ENCODE data around the gene APEH. TPM values are rescaled to one million over a fixed set of nuclear protein-coding genes. Genes with fewer than 3 reads are reported as not detected.

The APEH gene
- total RNA-seq, 1 donor from 2014 or later = 53.3 TPM

- Histone ChIP-seq H3K4me1 (no peaks in the 10 kb centered on the region), H3K4me3 (no peak overlapping the region), H3K27me3 (no peaks in the 10 kb centered on the region), H3K36me3 (peaks cover 0 to 7% of the 10 kb centered on the region in 2 donors), H3K9me3 (no peaks in the 10 kb centered on the region), H3K27ac (no peak overlapping the region)
- intact Hi-C loops (cut with DNase I) = no loop called here
- TF ChIP-seq POLR2A (IDR thresholded peaks at IDR 0.05) (no peak), CTCF (IDR thresholded peaks at IDR 0.05) (no peak), POLR2AphosphoS5 (IDR thresholded peaks at IDR 0.05; ENCODE audit: insufficient read depth in 1 of 2, low read depth in 1 of 2) (no peak)
- no peak for DNase-seq (ENCODE audit: extremely low spot score in 2 of 2)
Observed at GRCh38 chr3:49712631-49713317, 38.6 kb downstream of the APEH start.

- intact Hi-C loops (cut with DNase I) = no loop called here
- H3K27ac ChIP-seq = no peak overlapping the region
- H3K36me3 ChIP-seq = peaks cover 0 to 7% of the 10 kb centered on the region in 2 donors
- no peaks in the 10 kb centered on the region for H3K9me3 ChIP-seq
- H3K27me3 ChIP-seq = no peaks in the 10 kb centered on the region
- TF ChIP-seq POLR2AphosphoS5 (IDR thresholded peaks at IDR 0.05; ENCODE audit: insufficient read depth in 1 of 2, low read depth in 1 of 2) (peak in 1 of 2 donors; percentile 14), POLR2A (IDR thresholded peaks at IDR 0.05) (no peak)
- H3K4me3 ChIP-seq = no peak overlapping the region
- no peak for DNase-seq (ENCODE audit: extremely low spot score in 2 of 2)
- H3K4me1 ChIP-seq = peaks cover 6% of the 10 kb centered on the region
Observed at GRCh38 chr3:49713336-49714105, 39.4 kb downstream of the APEH start.

- H3K4me1 ChIP-seq = peaks cover 15% of the 10 kb centered on the region
- intact Hi-C loops (cut with DNase I) = no loop called here
- H3K27me3 ChIP-seq = no peaks in the 10 kb centered on the region
- H3K9me3 ChIP-seq = no peaks in the 10 kb centered on the region
- no peak for TF ChIP-seq CTCF (IDR thresholded peaks at IDR 0.05)
- TF ChIP-seq POLR2A (IDR thresholded peaks at IDR 0.05) = no peak
- no peak for TF ChIP-seq POLR2AphosphoS5 (IDR thresholded peaks at IDR 0.05; ENCODE audit: insufficient read depth in 1 of 2, low read depth in 1 of 2)
- no peak overlapping the region for H3K27ac ChIP-seq
- H3K36me3 ChIP-seq = peaks cover 0 to 7% of the 10 kb centered on the region in 2 donors
- no peak overlapping the region for H3K4me3 ChIP-seq
- no peak for DNase-seq (ENCODE audit: extremely low spot score in 2 of 2)
Observed at GRCh38 chr3:49714728-49715550, 40.8 kb downstream of the APEH start.

GRCh38 chr3:49715611-49716121, 41.5 kb downstream of the APEH start:
- peaks cover 0 to 8% of the 10 kb centered on the region in 2 donors for H3K36me3 ChIP-seq
- H3K4me3 ChIP-seq = no peak overlapping the region
- no peaks in the 10 kb centered on the region for H3K27me3 ChIP-seq
- H3K27ac ChIP-seq = no peak overlapping the region
- no peak for DNase-seq (ENCODE audit: extremely low spot score in 2 of 2)
- intact Hi-C loops (cut with DNase I) = no loop called here
- no peak for TF ChIP-seq POLR2A (IDR thresholded peaks at IDR 0.05)
- no peak for TF ChIP-seq CTCF (IDR thresholded peaks at IDR 0.05)
- TF ChIP-seq POLR2AphosphoS5 (IDR thresholded peaks at IDR 0.05; ENCODE audit: insufficient read depth in 1 of 2, low read depth in 1 of 2) = no peak
- H3K4me1 ChIP-seq = peaks cover 20% of the 10 kb centered on the region
- H3K9me3 ChIP-seq = no peaks in the 10 kb centered on the region

GRCh38 chr3:49716169-49716568, 42.0 kb downstream of the APEH start:
- no peaks in the 10 kb centered on the region for H3K9me3 ChIP-seq
- no peak overlapping the region for H3K27ac ChIP-seq
- no peak for DNase-seq (ENCODE audit: extremely low spot score in 2 of 2)
- no peaks in the 10 kb centered on the region for H3K27me3 ChIP-seq
- peaks cover 0 to 13% of the 10 kb centered on the region in 2 donors for H3K36me3 ChIP-seq
- no peak overlapping the region for H3K4me3 ChIP-seq
- H3K4me1 ChIP-seq = peaks cover 20% of the 10 kb centered on the region
- TF ChIP-seq CTCF (IDR thresholded peaks at IDR 0.05) = no peak
- TF ChIP-seq POLR2A (IDR thresholded peaks at IDR 0.05) = no peak
- no peak for TF ChIP-seq POLR2AphosphoS5 (IDR thresholded peaks at IDR 0.05; ENCODE audit: insufficient read depth in 1 of 2, low read depth in 1 of 2)
- intact Hi-C loops (cut with DNase I) = no loop called here
